ENCODE data around the gene NCKAP5.

The NCKAP5 gene

DNA sequence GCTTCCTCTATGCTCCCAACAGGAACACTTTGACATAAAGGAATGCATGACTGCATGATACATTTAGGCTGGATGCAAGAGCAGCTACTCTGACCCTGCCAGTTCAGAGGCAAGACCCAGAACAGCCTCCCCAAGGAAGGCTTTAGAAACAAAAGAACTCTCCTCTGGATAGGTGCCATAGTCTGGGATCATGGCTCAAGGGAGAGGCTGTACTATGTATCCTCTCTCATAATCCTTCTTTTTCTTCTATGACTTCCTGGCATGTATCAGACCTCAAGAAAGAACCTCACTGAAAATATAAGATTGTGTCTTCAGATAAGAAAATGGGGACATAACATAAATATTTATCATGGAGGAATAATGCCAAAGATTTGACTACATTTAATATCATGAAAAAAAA is 704.3 kb downstream of the NCKAP5 start:
- in situ Hi-C loops (cut with HindIII; ENCODE audit: low pct_unique_long_range_greater_than_20kb, low sequenced_read_pairs) = no loop called here

GRCh38 chr2:132860220-132860619 is 708.0 kb downstream of the NCKAP5 start:
- no peak for TF ChIP-seq JUND (IDR thresholded peaks at IDR 0.05; ENCODE audit: low read depth)
- DNase-seq (ENCODE audit: low read depth in 1 of 2, low spot score in 1 of 2) = no peak
- in situ Hi-C loops (cut with HindIII; ENCODE audit: low pct_unique_long_range_greater_than_20kb, low sequenced_read_pairs) = no loop called here

More for the DNA sequence above, 704.3 kb downstream of the NCKAP5 start:
- no peak for DNase-seq (ENCODE audit: low read depth in 1 of 2, low spot score in 1 of 2)
- TF ChIP-seq JUND (IDR thresholded peaks at IDR 0.05; ENCODE audit: low read depth) = no peak

DNA sequence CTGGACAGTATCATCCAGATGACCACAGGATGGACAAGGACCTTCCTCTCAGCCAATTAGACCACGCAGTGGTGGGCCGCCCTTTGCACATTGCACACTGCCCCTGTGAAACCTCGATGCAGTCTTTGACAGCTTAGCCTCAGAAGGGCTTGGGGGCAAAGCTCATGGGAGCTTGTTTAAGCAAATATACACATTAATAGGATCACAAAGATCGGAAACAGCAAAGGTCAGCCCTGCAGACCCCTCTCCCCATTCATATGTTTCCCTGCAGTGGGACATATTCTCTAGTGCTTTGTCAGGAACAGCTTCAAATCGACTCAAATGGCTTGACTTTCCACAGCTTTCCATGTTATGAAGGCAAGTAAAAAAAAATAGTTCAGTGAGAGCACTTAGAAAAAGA is 708.7 kb downstream of the NCKAP5 start:
- TF ChIP-seq JUND (IDR thresholded peaks at IDR 0.05; ENCODE audit: low read depth) = no peak
- DNase-seq (ENCODE audit: low read depth in 1 of 2, low spot score in 1 of 2) = no peak
- in situ Hi-C loops (cut with HindIII; ENCODE audit: low pct_unique_long_range_greater_than_20kb, low sequenced_read_pairs) = no loop called here

GRCh38 chr2:132857319-132857718 is 710.9 kb downstream of the NCKAP5 start:
- no peak for DNase-seq (ENCODE audit: low read depth in 1 of 2, low spot score in 1 of 2)
- TF ChIP-seq JUND (IDR thresholded peaks at IDR 0.05; ENCODE audit: low read depth) = no peak
- in situ Hi-C loops (cut with HindIII; ENCODE audit: low pct_unique_long_range_greater_than_20kb, low sequenced_read_pairs) = no loop called here

DNA sequence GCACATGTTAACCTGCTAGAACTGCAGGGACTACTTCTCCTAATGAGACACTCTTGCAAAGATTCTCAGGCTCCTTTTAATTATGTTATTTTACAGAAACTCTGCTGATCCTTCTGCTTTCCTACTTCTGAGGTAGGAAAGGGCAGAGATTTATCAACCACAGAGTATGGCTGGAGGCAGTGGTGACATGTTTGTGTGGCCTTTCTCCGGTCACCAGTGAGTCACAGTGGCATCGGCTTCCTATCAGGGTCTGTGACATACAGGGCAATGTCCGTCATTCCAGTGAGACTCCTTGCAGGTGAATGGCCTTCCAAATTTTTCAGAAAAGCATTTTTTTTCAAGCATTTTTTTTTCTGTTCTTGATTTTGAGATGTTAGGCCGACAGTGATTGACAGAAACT is 717.6 kb downstream of the NCKAP5 start:
- in situ Hi-C loops (cut with HindIII; ENCODE audit: low pct_unique_long_range_greater_than_20kb, low sequenced_read_pairs) = no loop called here

GRCh38 chr2:132849118-132849517 is 719.1 kb downstream of the NCKAP5 start:
- in situ Hi-C loops (cut with HindIII; ENCODE audit: low pct_unique_long_range_greater_than_20kb, low sequenced_read_pairs) = no loop called here
- no peak for DNase-seq (ENCODE audit: low read depth in 1 of 2, low spot score in 1 of 2)
- TF ChIP-seq JUND (IDR thresholded peaks at IDR 0.05; ENCODE audit: low read depth) = no peak

More for the DNA sequence above, 717.6 kb downstream of the NCKAP5 start:
- DNase-seq (ENCODE audit: low read depth in 1 of 2, low spot score in 1 of 2) = no peak
- TF ChIP-seq JUND (IDR thresholded peaks at IDR 0.05; ENCODE audit: low read depth) = no peak

GRCh38 chr2:132845339-132845738 is 722.9 kb downstream of the NCKAP5 start:
- DNase-seq (ENCODE audit: low read depth in 1 of 2, low spot score in 1 of 2) = no peak
- TF ChIP-seq JUND (IDR thresholded peaks at IDR 0.05; ENCODE audit: low read depth) = no peak
- in situ Hi-C loops (cut with HindIII; ENCODE audit: low pct_unique_long_range_greater_than_20kb, low sequenced_read_pairs) = no loop called here

DNA sequence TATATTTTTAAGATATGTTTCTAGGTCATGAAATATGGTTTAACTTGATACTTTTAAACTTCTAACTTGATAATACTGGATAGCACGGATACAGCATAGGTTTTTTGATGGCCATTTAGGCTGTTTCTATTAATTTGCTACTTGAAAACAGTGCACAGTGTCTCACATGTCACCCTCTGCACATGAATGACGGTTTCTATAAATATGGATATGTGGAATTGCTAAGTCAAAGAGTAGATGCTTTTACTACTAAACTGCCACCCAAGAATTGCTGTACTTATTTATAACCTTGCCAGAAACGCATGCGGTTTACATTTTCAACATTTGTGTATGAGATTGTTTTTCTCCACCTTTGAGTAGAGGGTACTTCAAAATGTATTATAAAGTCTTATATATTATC is 723.7 kb downstream of the NCKAP5 start:
- DNase-seq (ENCODE audit: low read depth in 1 of 2, low spot score in 1 of 2) = no peak
- no peak for TF ChIP-seq JUND (IDR thresholded peaks at IDR 0.05; ENCODE audit: low read depth)
- in situ Hi-C loops (cut with HindIII; ENCODE audit: low pct_unique_long_range_greater_than_20kb, low sequenced_read_pairs) = no loop called here

GRCh38 chr2:132837769-132838168 is 730.5 kb downstream of the NCKAP5 start:
- no peak for TF ChIP-seq JUND (IDR thresholded peaks at IDR 0.05; ENCODE audit: low read depth)
- in situ Hi-C loops (cut with HindIII; ENCODE audit: low pct_unique_long_range_greater_than_20kb, low sequenced_read_pairs) = no loop called here
- no peak for DNase-seq (ENCODE audit: low read depth in 1 of 2, low spot score in 1 of 2)

DNA sequence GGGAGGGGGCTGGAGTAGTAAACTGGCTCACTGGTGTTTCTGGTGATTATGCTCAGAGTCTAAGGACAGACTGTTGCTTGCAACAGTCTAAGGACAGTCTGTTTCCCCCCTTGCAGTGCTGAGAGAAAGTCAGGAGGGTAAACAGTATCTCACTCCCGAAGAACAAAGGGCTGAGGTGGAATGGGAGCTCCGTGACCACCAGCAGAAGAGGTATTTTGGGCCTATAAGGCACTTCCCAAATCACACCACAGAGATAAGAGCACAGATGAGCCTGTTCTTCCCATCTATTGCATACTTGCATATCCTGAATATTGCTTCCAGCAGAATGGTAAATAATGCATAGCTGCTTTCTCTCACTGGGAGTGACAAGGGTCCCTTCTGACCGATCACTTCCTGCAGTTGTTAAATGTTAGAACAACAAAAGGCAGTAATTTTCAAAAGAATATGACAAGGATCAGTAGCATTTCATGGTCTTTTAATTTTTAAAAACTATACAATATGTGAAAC is 737.9 kb downstream of the NCKAP5 start:
- TF ChIP-seq JUND (IDR thresholded peaks at IDR 0.05; ENCODE audit: low read depth) = no peak
- DNase-seq (ENCODE audit: low read depth in 1 of 2, low spot score in 1 of 2) = no peak
- in situ Hi-C loops (cut with HindIII; ENCODE audit: low pct_unique_long_range_greater_than_20kb, low sequenced_read_pairs) = no loop called here

DNA sequence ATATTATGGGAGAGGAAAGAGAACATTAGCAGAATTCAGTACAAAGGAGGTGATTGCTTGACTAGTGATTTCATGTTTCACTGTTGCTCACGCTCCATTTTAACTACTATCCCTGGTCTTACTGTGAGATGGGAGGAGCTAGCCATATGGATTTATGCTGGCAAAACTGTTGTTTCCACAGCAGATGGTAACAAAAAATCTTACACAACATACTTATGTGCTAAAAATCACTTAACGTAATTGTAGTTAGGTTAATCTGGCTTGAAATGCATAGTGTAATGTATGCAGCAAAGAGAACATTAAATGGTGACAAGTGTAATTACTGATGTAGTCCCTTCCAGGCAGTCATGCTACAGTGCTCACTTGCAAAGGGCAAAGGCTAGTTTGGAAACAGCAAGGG is 742.7 kb downstream of the NCKAP5 start:
- in situ Hi-C loops (cut with HindIII; ENCODE audit: low pct_unique_long_range_greater_than_20kb, low sequenced_read_pairs) = no loop called here
- DNase-seq (ENCODE audit: low read depth in 1 of 2, low spot score in 1 of 2) = no peak

DNA sequence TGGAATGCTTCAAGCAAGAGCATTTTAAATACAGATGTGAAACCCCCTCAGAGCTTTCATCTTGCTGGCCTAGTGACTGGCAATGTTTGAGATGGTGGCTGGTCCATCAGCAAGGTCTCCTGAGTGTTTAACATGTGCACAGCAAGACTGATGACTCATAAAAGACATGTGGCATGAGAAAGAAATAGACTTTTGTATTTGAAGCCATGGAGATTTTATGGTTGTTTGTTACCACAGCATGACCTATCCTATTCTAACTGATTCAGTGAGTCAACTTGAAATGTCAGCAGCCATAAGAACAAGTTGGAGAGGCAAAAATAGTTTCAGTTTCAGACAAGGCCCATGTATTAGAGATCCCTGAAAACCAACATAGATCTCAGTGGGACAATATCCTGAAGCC is 743.5 kb downstream of the NCKAP5 start:
- TF ChIP-seq JUND (IDR thresholded peaks at IDR 0.05; ENCODE audit: low read depth) = no peak
- in situ Hi-C loops (cut with HindIII; ENCODE audit: low pct_unique_long_range_greater_than_20kb, low sequenced_read_pairs) = no loop called here
- DNase-seq (ENCODE audit: low read depth in 1 of 2, low spot score in 1 of 2) = no peak

More for the DNA sequence above, 742.7 kb downstream of the NCKAP5 start:
- no peak for TF ChIP-seq JUND (IDR thresholded peaks at IDR 0.05; ENCODE audit: low read depth)

DNA sequence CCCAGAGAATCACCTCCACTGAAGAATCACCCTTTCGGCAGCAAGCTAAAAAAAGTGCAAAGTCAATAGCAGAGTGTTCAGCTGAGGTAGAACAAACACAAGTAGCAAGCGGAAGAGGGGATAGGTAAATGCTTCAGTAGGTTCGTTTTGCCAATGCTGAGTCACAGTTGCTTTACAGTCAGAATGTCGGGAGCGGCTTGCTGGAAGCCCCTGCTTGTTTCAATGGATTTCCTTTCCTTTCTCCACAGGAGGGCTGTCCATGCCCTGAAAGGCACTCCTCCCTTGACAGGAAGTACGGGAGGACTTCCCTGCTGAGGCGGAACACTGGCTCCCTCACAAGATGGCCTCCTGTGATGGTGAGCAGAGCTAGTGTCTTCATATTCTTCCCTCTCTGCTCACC is 752.0 kb downstream of the NCKAP5 start:
- no peak for DNase-seq (ENCODE audit: low read depth in 1 of 2, low spot score in 1 of 2)
- in situ Hi-C loops (cut with HindIII; ENCODE audit: low pct_unique_long_range_greater_than_20kb, low sequenced_read_pairs) = no loop called here
- no peak for TF ChIP-seq JUND (IDR thresholded peaks at IDR 0.05; ENCODE audit: low read depth)

DNA sequence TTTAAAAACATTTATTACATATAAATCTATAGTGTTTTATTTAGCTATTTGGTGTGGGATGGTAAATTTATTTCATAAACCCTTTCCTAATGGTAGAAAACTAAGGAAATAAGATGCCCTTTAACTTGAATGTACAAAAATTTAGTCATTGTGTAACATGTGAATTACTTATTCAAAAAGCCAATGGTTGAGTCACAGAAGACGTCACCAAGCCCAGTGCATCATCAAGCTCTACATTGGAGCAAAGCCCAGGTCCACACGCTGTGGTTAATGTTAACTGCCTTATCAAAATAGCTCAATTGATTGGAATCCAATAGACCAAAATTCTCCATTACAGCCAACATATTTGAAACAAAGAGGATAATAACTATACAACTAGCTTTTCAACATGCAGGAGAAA is 752.7 kb downstream of the NCKAP5 start:
- TF ChIP-seq JUND (IDR thresholded peaks at IDR 0.05; ENCODE audit: low read depth) = no peak
- no peak for DNase-seq (ENCODE audit: low read depth in 1 of 2, low spot score in 1 of 2)
- in situ Hi-C loops (cut with HindIII; ENCODE audit: low pct_unique_long_range_greater_than_20kb, low sequenced_read_pairs) = no loop called here
